ENCODE measurements around the gene RASL11A. TPM values are rescaled to one million over a fixed set of nuclear protein-coding genes. Genes with fewer than 3 reads are reported as not detected.

The RASL11A gene
- total RNA-seq, 2 donors from 2014 or later, result 0.95 to 1.1 TPM

DNA sequence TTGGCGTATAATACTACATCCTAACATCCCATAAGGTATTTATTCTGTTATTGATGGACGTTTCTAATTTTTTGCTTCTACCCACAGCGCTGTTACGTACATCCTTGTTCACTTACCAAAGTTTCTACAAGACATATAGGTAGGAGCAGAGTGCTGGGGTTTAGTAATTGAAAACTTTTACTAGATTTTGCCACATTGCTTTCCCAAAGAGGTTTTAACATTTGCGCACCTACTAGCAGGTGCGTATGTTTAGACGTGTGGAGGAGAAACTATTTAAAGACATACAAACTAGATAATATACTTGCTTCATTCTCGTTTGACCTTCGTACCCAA lies 19.8 kb upstream of the RASL11A start:
- peak overlapping the region; percentile 100 for H3K27ac Mint-ChIP-seq
- no peaks in the 10 kb centered on the region for H3K4me1 ChIP-seq (ENCODE audit: control insufficient read depth, insufficient read depth, low read length)

GRCh38 chr13:27251166-27252091 lies 19.2 kb upstream of the RASL11A start, which contains the start of gene RPL21:
TSS of gene RPL21 (plus strand) at chr13:27251558. CDS start at chr13:27253777, 2,219 bp downstream.
- no peaks in the 10 kb centered on the region for H3K9me3 ChIP-seq (ENCODE audit: control insufficient read depth, low read length)
- H3K27me3 ChIP-seq (ENCODE audit: control insufficient read depth, insufficient read depth, low read length, poor library complexity, severe bottlenecking), result no peaks in the 10 kb centered on the region
- TF ChIP-seq, protein P1, sequence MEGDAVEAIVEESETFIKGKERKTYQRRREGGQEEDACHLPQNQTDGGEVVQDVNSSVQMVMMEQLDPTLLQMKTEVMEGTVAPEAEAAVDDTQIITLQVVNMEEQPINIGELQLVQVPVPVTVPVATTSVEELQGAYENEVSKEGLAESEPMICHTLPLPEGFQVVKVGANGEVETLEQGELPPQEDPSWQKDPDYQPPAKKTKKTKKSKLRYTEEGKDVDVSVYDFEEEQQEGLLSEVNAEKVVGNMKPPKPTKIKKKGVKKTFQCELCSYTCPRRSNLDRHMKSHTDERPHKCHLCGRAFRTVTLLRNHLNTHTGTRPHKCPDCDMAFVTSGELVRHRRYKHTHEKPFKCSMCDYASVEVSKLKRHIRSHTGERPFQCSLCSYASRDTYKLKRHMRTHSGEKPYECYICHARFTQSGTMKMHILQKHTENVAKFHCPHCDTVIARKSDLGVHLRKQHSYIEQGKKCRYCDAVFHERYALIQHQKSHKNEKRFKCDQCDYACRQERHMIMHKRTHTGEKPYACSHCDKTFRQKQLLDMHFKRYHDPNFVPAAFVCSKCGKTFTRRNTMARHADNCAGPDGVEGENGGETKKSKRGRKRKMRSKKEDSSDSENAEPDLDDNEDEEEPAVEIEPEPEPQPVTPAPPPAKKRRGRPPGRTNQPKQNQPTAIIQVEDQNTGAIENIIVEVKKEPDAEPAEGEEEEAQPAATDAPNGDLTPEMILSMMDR (conservative IDR thresholded peaks at IDR 0.05), result no peak
- H3K36me3 ChIP-seq (ENCODE audit: control insufficient read depth, insufficient read depth, low read length), result peaks cover 39% of the 10 kb centered on the region
- peak within 1 kb of the TSS; percentile 95 for H3K9ac ChIP-seq (ENCODE audit: extremely low read depth, low read length, poor library complexity, severe bottlenecking)
- peaks cover 19% of the 10 kb centered on the region for H3K4me1 Mint-ChIP-seq
- H3K27ac ChIP-seq (ENCODE audit: low read depth, low read length), result peak within 1 kb of the TSS; percentile 99
- WGBS, 2 experiments (ENCODE audit: insufficient coverage in 1 of 2, insufficient read length in 1 of 2), result 0% methylated on average over 39 to 69 of the region's 69 CpGs
- peaks cover 37% of the 10 kb centered on the region for H3K36me3 Mint-ChIP-seq (ENCODE audit: low read depth)
- H3K27me3 Mint-ChIP-seq (ENCODE audit: insufficient read depth), result no peaks in the 10 kb centered on the region
- DNase-seq, result peak; percentile 94
- peak within 1 kb of the TSS; percentile 100 for H3K27ac Mint-ChIP-seq
- H3K4me3 ChIP-seq (ENCODE audit: low read length), result peak within 1 kb of the TSS; percentile 96
- H3K9me3 Mint-ChIP-seq, result no peaks in the 10 kb centered on the region
- H3K4me1 ChIP-seq (ENCODE audit: control insufficient read depth, insufficient read depth, low read length), result no peaks in the 10 kb centered on the region
- peak within 1 kb of the TSS; percentile 95 for H3K4me3 Mint-ChIP-seq

More for the DNA sequence above, 19.8 kb upstream of the RASL11A start:
- Histone ChIP-seq H3K9ac (ENCODE audit: extremely low read depth, low read length, poor library complexity, severe bottlenecking) (peak overlapping the region; percentile 95), H3K9me3 (ENCODE audit: control insufficient read depth, low read length) (no peaks in the 10 kb centered on the region), H3K4me3 (ENCODE audit: low read length) (peak overlapping the region; percentile 96), H3K36me3 (ENCODE audit: control insufficient read depth, insufficient read depth, low read length) (peaks cover 32% of the 10 kb centered on the region), H3K27me3 (ENCODE audit: control insufficient read depth, insufficient read depth, low read length, poor library complexity, severe bottlenecking) (no peaks in the 10 kb centered on the region), H3K27ac (ENCODE audit: low read depth, low read length) (no peak overlapping the region)
- H3K36me3 Mint-ChIP-seq (ENCODE audit: low read depth), result peaks cover 30% of the 10 kb centered on the region
- peak overlapping the region; percentile 95 for H3K4me3 Mint-ChIP-seq
- H3K4me1 Mint-ChIP-seq, result peaks cover 19% of the 10 kb centered on the region
- H3K27me3 Mint-ChIP-seq (ENCODE audit: insufficient read depth), result no peaks in the 10 kb centered on the region
- WGBS, 2 experiments (ENCODE audit: insufficient coverage in 1 of 2, insufficient read length in 1 of 2), result 4% methylated on average over 8 of the region's 9 CpGs; no CpG with 5 or more reads in 1 of the 2 experiments
- H3K9me3 Mint-ChIP-seq, result no peaks in the 10 kb centered on the region
- DNase-seq, result no peak
- TF ChIP-seq, protein P1 (conservative IDR thresholded peaks at IDR 0.05), result no peak

GRCh38 chr13:27252467-27252866 lies 18.2 kb upstream of the RASL11A start:
- no peak for DNase-seq
- Mint-ChIP-seq H3K27ac (peak overlapping the region; percentile 100), H3K27me3 (ENCODE audit: insufficient read depth) (no peaks in the 10 kb centered on the region), H3K9me3 (no peaks in the 10 kb centered on the region), H3K4me3 (peak overlapping the region; percentile 95), H3K4me1 (peaks cover 19% of the 10 kb centered on the region), H3K36me3 (ENCODE audit: low read depth) (peaks cover 44% of the 10 kb centered on the region)
- TF ChIP-seq, protein P1 (conservative IDR thresholded peaks at IDR 0.05), result no peak
- Histone ChIP-seq H3K27ac (ENCODE audit: low read depth, low read length) (no peak overlapping the region), H3K27me3 (ENCODE audit: control insufficient read depth, insufficient read depth, low read length, poor library complexity, severe bottlenecking) (no peaks in the 10 kb centered on the region), H3K36me3 (ENCODE audit: control insufficient read depth, insufficient read depth, low read length) (peaks cover 49% of the 10 kb centered on the region), H3K9ac (ENCODE audit: extremely low read depth, low read length, poor library complexity, severe bottlenecking) (peak overlapping the region; percentile 95), H3K4me3 (ENCODE audit: low read length) (peak overlapping the region; percentile 96), H3K4me1 (ENCODE audit: control insufficient read depth, insufficient read depth, low read length) (no peaks in the 10 kb centered on the region), H3K9me3 (ENCODE audit: control insufficient read depth, low read length) (no peaks in the 10 kb centered on the region)

Data from endodermal cell (in vitro differentiated cells).